GM11168 (cell line): ENCODE measurements around the gene NRL.

Source experiments
- in situ Hi-C: fragments of 300-500 bp; cut with MboI; formaldehyde crosslinking; loops from one replicate; pipeline ENCODE4 v1.12.0; 2022; ENCODE audit warnings: low sequenced_read_pairs; ENCODE audit not compliant: unreplicated experiment

The NRL gene

DNA sequence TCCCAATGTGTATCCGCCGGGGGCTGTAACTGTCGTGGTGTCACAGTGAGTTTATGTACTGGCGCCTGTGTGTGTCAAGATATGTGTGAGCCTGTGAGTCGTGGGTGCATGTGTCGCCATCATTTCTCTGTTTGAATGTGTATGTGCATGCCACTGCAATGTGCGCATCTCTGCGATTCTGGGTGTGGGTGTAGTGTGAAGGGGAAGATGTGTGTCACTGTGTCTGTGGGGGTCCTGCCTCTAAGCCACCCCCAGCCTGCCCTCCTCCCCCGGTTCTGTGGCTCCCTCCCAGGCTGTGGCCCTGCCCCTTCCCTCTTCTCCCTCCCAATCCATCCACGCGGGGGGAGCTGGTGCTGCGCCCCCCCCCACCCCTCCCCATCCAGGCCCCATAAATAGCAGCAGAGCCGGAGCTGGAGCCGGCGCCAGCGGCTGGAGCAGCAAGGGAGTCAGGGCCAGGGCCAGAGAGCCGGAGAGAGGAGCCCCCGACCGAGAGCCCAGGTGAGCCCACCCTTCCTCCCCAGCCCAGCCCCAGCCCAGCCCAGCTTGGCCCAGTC, 43.5 kb downstream of the NRL start, which contains the start of gene CPNE6:
TSS of gene CPNE6 (plus strand) at position 419 of the 554 bp plus-strand sequence. CDS start 1,375 bp downstream, outside the sequence.
- in situ Hi-C loops = no loop called here

DNA sequence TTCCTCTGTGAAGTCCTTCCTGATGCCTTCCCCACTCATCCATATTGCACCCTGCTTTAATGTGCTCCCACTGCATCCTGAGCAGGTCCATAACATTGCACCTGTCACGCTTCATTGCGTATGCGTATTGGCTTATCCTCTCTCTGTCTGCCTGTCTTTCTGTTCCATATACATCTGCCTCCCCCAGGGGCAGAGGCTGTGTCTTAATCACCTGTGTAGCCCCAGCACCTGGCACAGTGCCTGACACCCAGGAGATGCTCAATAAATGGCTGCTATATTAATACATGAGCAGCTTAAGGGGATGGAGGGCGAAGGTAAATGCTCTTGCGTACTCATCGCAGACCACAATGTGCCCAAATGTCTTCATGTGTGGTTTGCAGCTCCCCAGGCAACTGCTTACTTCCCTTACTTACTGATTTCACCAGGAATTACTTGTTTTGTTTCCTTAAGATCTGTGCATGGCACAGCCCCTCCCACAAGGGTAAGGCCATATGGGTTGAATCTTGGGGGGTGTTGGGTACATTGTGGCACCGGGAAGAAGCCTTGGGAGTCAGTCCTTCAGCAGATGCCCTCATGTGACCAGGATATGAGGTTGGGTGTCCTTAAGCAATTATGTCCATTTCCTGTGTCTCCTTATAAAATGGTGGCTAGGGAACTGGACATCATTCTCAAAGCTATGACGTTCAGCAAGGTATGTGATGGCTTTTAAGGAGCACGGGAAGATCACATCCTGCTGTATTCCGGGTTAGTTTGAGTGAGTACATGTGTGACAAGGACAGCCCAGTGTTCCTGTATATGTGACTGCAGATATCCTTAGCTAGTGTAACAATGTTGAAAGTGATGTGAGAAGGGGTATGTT, 44.2 kb downstream of the NRL start:
- in situ Hi-C loops = no loop called here

DNA sequence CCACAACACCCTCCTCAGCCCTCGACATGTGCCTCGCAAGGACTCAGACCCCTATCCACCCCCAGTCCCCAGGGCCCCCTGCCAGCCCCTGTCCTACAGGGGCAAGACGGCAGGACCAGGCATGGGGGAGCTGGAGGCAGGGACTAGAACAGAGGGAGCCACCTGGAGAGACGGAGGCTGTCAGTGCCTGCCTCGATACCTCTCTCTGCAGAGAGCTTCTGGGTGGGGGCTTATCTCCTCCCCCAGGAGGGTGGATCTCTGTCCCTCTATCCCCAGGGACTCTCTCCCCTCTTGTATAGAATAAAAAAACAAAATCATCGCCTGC, 45.4 kb downstream of the NRL start:
- in situ Hi-C loops = no loop called here

DNA sequence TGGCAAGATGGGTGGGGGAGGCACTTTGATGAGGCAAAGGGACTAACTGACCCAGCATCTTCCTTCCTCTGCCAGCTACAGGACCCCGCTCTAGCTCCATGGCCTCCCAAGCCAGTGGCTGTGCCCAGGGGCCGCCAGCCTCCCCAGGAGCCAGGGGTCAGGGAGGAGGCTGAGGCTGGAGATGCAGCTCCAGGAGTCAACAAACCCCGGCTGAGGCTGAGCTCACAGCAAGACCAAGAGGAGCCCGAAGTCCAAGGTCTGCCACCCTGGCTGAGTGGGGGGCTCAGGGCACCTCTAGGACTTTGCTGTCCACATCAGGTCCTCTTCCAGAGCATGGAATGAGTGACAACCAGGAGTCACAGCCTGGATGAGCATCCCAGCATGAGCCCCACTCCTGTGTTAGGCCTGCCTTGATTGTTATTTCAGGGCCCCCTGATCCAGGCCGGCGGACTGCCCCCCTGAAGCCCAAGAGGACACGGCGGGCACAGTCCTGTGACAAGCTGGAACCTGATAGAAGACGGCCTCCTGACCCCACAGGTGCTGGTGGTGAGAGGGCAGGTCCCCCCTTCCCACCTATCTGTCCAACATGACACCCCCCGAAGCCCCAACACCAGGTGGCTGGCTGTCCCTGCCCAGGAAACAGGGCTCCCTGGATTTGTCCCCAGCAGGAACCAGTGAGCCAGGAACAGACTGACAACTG, 45.9 kb downstream of the NRL start:
- in situ Hi-C loops = no loop called here

DNA sequence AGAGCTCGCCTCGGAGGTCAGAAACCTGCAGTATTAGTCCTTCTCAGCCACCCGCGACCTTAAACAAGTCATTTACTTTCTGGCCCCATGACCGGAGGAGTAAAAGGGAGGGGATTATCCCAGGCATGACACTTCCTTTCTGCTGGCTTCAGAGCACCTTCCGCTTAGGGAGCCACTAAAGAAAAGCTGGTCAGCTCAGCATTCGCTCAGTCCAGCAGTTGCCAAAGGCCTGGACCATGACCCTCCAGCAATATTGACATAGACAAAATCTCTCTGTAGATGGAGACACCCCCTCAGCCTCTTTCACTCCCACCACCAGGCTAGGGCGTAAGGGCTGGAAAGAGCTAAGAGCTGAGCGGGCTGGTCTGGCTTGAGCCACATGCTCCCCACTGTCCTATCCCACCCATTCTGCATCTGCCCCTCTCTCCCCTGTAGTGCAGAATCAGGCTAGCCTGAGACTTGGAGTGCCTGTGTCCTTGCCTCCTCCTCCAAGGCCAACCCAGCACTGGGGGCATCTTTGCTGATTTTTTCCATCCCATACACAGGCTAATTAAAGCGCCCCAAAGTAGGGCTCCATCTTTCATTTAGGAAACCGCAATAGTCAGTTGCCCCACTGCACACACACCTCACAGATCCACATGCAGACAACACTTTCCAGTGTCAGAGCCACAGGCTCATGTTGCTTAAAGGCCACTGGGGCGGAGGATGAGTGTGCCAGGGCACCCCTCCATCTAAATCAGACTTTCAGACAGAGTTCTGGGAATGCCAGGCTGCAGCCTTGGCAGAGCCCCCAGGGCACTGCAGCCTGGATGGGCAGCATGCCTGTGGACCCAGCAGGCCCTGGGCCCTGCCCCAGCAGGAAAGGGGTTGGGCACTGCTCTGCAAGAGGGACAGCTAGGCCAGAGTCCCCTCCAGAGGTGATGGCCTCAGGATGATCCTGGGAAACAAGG, 47.3 kb downstream of the NRL start:
- in situ Hi-C loops = no loop called here

DNA sequence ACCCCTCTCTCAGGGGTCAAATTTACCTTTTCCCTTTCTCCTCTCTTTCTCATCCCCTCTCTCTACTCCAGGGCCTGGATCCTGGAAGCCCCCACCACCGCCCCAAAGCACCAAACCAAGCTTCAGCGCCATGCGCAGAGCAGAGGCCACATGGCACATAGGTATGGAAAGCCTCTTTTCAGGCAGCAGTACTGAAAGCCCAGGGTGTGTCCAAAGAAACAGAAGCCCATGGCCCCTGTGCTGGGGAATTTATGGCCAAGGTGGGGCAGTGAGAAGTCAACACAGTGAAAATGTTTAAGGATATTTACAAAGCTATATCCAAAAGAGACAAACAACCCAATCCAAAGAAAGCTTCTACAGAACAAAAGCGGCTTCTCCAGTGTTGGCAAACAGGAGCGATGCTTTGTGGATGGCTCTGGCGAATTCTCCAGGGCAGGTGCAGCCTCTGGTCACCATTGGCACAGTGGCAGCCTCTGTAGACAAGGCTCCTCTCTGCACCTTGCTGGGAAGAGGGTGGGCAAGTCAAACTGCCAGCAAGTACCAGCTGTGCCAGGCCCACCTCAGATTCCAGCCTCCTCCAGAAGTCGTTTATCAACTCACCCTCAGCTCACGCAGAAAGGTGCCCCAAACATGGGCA, 48.1 kb downstream of the NRL start:
- in situ Hi-C loops = no loop called here

DNA sequence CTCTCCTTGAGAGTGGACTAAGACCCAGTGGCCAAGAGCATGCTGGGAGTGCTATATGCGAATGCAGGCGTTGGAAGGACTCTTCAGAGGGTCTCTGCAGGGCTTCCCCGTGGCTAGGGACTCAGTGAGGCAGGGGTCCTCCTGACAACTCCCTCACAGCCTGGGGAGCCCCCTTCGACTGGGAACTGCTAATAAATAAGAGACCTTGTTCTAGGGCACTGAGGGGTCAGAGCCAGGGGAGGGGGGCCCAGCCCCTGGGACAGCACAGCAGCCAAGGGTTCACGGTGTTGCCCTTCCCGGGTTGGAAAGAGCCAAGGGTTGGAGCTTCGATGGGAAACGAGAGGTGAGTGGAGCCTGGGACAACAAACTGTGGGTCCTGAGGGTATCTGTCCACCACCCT, 49.3 kb downstream of the NRL start:
- in situ Hi-C loops = no loop called here

DNA sequence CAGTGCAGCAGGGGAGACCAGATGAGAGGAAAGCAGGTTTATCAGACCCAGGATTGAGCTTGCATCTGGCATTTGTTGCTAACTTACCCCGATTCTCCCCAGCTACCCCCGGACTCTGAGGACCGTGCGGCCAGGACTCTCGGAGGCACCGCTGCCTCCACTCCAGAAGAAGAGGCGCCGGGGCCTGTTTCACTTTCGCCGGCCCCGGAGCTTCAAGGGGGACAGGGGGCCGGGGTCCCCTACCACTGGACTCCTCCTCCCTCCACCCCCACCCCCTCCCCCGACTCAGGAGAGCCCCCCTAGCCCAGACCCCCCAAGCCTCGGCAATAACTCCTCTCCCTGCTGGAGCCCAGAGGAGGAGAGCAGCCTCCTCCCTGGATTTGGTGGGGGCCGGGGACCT, 49.9 kb downstream of the NRL start:
- in situ Hi-C loops = no loop called here

DNA sequence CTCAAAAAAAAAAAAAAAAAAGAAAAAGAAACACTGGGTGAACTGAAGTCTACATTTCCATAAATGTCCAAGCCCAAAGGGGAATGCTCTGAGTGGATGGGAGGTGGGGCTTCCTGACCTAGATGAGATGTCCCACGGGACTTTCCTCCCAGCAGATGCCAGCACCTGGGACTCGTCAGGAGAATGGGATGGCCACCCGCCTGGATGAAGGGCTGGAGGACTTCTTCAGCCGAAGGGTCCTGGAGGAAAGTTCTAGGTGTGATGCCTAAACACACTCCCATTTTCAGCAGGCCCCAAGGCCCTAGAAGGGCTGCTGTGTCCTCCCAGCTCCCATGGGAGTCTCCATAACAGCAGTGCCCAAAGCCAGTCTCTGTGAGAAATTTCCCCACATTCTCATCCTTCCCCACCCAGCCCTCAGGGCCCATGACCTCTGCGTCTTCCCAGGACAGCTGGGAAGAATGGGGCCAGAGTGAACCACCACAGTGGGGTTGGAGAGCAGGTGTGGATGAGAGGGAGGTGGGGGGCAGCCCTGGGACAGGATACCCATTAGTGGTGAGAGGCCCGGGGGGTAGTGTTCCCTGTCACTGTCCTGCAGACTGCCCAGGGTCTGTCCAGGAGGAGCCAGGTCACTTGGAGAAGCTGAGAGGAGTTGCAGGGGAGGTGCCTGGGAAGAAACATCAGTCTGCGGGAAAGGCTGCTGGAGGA, 50.5 kb downstream of the NRL start:
- in situ Hi-C loops = no loop called here

DNA sequence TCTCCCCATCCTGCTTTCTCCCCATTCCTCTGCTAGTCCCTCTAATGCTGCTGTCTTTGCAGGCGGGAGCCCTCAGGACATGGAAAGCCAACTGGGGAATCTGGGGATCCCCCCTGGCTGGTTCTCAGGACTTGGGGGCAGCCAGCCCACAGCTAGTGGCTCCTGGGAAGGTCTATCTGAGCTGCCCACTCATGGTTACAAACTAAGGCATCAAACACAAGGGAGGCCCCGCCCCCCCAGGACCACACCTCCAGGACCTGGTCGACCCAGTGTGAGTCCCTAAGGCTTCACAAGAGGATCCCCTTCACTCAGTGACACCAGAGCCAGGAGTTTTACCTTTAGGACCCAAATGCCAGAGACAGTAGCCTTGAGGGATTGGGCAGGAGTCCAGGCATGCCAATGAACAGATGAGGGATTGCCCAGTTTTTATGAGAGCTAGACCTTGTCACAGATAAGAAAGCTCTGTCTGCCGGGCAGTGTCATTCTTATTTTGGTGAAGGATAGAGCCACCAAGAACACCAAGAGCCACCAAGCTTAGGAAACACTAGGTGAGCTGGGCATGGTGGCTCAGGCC, 51.4 kb downstream of the NRL start:
- in situ Hi-C loops = no loop called here

DNA sequence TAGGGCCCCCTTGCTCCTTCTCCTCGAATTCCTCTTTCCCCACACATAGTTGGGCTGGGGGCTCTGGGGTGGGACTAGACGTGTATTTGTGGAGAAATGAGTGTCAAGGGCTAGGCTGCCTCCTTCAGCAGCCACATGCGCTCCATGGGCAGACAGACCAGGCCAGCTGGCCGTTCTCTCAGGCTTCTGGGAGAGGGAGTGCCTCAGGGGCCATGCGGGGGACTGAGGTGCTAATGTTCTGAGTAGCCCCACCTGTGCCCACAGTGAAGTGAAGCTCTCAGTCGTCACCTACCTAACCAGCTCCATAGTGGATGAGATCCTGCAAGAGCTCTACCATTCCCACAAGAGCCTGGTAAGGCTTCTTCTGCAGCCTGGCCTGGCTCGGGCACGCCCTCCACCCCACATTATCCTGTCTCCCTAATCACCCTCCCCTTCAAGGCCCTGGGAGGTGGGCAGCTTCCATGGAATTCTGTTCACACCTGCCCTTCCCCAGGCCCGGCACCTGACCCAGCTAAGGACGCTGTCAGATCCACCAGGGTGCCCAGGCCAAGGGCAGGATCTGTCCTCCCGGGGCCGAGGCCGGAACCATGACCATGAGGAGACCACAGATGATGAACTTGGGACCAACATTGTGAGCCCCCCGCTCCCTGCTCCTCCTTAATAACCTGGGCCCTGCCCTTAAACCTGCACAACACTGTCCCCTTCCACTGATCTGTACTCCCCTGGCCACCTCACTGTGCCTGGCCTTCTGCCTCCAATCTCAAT, 52.4 kb downstream of the NRL start:
- in situ Hi-C loops = no loop called here

DNA sequence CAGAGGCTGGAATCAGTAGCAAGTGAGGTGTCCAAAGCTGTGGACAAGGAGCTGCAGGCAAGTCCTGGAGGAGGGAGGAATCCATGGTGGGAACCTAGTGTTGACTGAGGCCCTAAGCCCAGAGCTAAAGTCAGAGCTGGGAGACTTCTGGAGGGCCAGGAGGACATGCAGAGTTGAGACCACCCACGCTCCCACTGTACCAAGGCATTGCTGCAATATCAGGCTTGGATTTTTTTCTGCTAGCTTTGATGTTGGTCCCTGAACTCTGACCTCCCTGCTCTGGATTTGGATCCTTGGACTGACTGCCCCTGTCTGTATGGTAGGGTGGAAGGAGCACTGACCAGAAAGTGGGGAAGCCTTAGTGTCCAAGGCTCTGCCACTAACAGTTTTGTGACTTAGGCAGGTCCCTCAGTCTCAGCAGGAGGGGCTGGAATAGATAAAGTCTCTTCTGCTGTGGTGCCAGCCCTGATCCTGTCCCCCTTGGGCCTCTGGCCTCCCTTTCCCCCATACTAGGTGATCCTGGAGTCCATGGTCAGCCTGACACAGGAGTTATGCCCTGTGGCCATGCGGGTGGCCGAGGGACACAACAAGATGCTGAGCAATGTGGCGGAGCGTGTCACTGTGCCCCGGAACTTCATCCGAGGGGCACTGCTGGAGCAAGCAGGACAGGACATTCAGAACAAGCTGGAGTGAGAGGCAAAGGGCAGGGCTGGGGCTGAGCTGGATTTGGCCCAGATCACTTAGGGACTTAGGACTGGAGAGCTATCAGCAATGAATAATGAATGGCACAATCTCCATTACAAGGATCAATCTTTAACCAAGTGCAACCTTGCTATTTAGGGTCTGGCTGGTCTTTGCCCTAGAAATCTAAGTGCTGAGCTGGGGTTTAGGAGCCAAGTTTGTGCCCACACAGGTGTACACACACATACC, 53.5 kb downstream of the NRL start:
- in situ Hi-C loops = no loop called here

DNA sequence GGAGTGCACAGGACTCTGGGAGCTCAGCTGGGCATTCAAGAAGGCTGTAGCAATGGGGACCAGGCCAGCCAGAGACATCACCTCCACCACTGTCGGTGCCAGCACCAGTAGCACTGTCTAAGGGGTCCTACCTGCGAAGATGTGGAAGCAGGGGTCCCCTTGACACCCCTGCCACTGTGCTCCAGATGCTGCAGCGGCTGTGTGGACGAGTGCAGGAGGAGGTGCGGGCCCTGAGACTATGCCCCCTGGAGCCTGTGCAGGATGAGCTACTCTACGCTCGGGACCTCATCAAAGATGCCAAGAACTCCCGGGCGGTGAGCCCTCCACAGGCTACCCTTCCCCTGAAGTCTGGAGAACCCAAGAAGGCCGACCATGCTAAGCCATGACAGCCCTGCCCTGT, 54.3 kb downstream of the NRL start:
- in situ Hi-C loops = no loop called here

DNA sequence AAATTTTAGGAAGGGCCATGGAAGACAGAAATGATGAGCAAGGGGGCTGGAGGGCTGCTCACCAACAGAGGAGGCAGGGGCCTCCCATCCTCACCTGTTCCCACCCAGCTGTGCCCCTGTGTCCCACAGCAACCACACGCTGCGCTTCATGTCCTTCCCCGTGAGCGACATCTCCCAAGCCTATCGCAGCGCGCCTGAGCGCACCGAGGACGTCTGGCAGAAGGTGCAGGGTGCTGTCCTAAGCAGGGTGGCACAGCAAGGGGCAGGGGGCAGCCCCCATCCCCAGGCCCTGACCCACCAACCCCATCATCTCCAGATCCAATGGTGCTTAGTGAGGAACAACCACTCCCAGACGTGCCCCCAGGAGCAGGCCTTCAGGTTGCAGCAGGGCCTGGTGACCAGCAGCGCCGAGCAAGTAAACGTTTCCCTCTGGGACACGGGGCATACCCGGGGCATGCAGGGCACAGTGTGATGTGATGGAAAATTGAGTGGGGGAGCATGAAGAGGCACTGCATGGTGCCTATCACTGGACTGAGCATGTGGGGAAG, 54.8 kb downstream of the NRL start:
- in situ Hi-C loops = loop anchor here (5.0 kb wide), 1 partner anchor 32 kb away; the partner anchor contains the start of gene PCK2

DNA sequence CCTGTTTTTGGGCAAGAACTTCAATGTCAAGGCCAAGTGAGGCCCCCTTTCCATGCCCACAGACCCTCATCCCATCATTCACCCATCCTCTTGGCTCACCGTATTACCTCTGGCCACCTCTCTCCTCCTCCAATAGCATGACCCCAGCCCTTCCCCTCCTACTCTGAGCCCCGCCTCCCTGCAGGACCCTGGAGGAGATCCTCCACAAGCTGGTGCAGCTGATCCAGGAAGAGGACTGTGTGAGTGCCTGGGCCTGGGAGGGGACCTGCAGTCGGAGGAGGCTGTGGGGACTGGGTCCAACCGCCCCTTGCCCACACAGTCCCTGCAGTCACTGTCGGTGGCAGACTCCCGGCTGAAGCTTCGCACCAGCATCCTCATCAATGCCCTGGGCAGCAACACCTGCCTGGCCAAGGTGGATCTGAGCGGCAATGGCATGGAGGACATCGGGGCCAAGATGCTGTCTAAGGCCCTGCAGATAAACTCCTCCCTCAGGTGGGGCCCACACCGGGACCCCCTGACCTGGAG, 55.7 kb downstream of the NRL start:
- in situ Hi-C loops = loop anchor here (5.0 kb wide), 1 partner anchor 33 kb away; the partner anchor contains the start of gene PCK2

DNA sequence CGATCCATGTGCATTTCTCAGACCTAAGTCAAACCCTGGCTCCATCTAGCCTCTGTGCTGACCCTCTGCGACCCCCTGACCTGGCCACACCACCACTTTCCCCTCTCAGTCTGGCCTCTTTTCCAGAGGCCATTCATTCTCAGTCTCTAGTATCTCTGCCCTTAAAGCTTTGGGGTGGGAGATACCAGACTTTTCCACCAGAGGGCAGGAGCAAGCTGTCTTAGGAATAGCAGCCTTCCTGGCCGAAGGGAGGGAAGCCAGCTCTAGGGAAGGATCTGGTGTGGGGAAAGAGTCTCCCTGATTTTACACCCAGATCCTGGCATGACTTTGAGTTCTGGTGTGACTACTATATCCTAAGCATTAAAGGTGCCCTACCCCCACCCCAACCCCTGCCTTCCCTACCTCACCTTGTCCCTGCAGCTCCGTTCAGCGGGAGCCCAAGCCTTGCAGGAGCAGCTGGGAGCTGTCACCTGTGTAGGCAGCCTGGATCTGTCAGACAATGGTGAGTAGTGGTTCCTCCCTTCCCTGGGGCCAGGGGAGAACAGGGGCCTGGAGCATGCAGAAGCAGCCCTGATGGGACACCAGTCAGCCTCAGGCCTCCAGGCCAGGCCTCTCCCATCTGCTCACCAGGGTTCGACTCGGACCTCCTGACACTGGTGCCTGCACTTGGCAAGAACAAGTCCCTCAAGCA, 56.3 kb downstream of the NRL start:
- in situ Hi-C loops = loop anchor here (5.0 kb wide), 1 partner anchor 34 kb away; the partner anchor contains the start of gene PCK2
